Lower leg skin (tissue), 4 donors: Measurements from ENCODE around the gene DBN1. TPM values are rescaled to one million over a fixed set of nuclear protein-coding genes. Genes with fewer than 3 reads are reported as not detected.

ENCODE experiments used
- DNase-seq, 2 donors: peaks; one replicate each; pipeline ENCODE4 v3.0.0-alpha.2; 2019; ENCODE audit warnings: low spot score in 2 of 2
- H3K4me3 ChIP-seq: fragments of 200-600 bp; sonication (generic); 2 replicates; pipeline ENCODE4 v1.5.1; 2017; ENCODE audit warnings: mild to moderate bottlenecking, low read depth; ENCODE audit not compliant: poor library complexity, severe bottlenecking
- POLR2A ChIP-seq, 2 donors: fragments of 450-650 bp; IDR thresholded peaks; one replicate each; pipeline ENCODE4 v1.6.1; 2016 to 2017; ENCODE audit warnings: antibody characterized with exemption in 2 of 2, mild to moderate bottlenecking in 1 of 2, moderate library complexity in 1 of 2
- WGBS, 2 donors: methylation state at CpG; one replicate each; pipeline ENCODE4 v1.1.5; 2018; 5-methylcytosine and 5-hydroxymethylcytosine counted together
- intact Hi-C: fragments of 100-400 bp; cut with DNase I; formaldehyde crosslinking; loops from one replicate; pipeline ENCODE4 v1.15.0; 2023; ENCODE audit warnings: low total_unique reads
- total RNA-seq, 4 donors: library from RNA; depleted of rRNA; stranded (reverse); fragments of >200 nt; gene quantifications; one replicate each; pipeline ENCODE4 v1.1.0, GENCODE V29; 2016
- TF ChIP-seq, protein P1 (sequence below), 3 donors: fragments of 450-650 bp; IDR thresholded peaks; one replicate each; pipeline ENCODE4 v1.5.1; 2016; ENCODE audit warnings: antibody characterized with exemption in 3 of 3, mild to moderate bottlenecking in 3 of 3, moderate library complexity in 2 of 3

DBN1 gene
- total RNA-seq, 4 donors from 2014 or later = 14.0 to 65.5 (median 27.6) TPM

DNA sequence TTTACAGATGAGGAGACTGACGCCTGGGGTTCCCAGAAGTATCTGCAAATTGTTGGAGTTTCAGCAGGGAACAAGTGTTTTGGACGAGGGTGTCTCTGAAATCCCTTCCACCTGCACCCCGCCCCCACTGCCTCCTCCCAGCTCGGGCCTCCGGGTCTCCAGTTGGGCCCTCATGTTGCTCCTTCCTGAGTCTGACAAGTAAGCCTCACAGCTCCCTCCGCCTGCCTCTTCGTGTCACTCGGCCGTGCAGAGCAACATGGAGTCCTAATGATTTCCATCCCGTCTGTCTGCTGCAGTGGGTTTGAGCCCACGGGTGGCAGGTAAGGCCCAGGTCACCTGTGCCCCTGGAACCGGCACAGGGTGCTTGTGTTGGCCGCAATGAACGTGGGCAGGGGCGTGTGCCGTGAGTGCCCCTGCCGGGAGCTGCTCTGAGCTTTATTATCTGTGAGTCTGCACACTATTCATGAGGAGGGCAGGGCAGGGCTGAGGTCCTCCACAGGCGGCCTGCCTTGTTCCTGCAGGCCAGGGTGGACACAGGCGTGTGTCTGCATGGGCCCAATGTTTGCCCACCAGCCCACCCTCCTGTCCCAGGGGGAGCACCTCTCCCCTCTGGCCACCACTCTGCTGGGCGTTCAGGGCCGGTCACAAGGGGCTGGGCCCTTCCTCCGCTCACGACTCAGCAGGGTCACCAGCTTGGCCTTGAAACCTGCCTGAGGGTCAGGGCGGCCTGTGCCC lies 30.1 kb upstream of the DBN1 start:
- no peak for DNase-seq
- TF ChIP-seq POLR2A (IDR thresholded peaks at IDR 0.05) = no peak
- TF ChIP-seq, protein P1, sequence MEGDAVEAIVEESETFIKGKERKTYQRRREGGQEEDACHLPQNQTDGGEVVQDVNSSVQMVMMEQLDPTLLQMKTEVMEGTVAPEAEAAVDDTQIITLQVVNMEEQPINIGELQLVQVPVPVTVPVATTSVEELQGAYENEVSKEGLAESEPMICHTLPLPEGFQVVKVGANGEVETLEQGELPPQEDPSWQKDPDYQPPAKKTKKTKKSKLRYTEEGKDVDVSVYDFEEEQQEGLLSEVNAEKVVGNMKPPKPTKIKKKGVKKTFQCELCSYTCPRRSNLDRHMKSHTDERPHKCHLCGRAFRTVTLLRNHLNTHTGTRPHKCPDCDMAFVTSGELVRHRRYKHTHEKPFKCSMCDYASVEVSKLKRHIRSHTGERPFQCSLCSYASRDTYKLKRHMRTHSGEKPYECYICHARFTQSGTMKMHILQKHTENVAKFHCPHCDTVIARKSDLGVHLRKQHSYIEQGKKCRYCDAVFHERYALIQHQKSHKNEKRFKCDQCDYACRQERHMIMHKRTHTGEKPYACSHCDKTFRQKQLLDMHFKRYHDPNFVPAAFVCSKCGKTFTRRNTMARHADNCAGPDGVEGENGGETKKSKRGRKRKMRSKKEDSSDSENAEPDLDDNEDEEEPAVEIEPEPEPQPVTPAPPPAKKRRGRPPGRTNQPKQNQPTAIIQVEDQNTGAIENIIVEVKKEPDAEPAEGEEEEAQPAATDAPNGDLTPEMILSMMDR (IDR thresholded peaks at IDR 0.05) = no peak
- WGBS, 2 donors = 82 to 84% methylated on average over 22 to 23 of the region's 24 CpGs
- intact Hi-C loops = loop anchor here (5.0 kb wide), 1 partner anchor 101 kb away; the partner anchor contains the start of gene PFN3
- H3K4me3 ChIP-seq = no peak overlapping the region

DNA sequence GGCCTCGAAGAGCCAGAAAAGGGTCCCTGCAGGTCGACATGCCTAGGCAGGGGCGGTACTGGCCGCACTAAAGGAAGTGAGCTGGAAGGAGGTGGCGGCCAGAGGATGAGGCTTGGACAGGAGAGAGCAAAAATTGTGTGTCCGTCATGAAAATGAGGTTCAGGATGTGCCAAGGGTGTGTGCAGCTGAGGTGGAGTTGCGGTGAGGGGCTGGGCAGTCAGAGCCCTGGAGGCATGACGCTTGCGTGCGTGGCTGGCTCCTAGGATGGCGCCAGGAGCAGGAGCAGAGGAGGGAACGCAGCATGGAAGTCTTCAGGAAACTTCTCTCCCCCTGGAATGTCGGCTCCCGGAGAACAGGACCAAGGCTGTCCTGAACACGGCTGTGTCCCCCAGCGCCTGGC lies 29.5 kb upstream of the DBN1 start:
- DNase-seq = no peak
- intact Hi-C loops = loop anchor here (5.0 kb wide), 1 partner anchor 101 kb away; the partner anchor contains the start of gene PFN3
- H3K4me3 ChIP-seq = no peak overlapping the region
- 75 to 76% methylated on average over 16 of the region's 16 CpGs for WGBS, 2 donors
- TF ChIP-seq POLR2A (IDR thresholded peaks at IDR 0.05) = no peak
- TF ChIP-seq, protein P1 (IDR thresholded peaks at IDR 0.05) = no peak

- H3K4me3 ChIP-seq = no peak overlapping the region
- no peak for TF ChIP-seq POLR2A (IDR thresholded peaks at IDR 0.05)
- TF ChIP-seq, protein P1 (IDR thresholded peaks at IDR 0.05) = no peak
- WGBS, 2 donors = 69 to 74% methylated on average over 9 of the region's 9 CpGs
- intact Hi-C loops = loop anchor here (5.0 kb wide), 1 partner anchor 100 kb away; the partner anchor contains the start of gene PFN3
- DNase-seq = no peak
These were observed 28.6 kb upstream of the DBN1 start for GRCh38 chr5:177501874-177502678.

GRCh38 chr5:177500685-177501522 lies 27.5 kb upstream of the DBN1 start:
- DNase-seq = peak; percentile 83 to 97
- H3K4me3 ChIP-seq = no peak overlapping the region
- intact Hi-C loops = loop anchor here (5.0 kb wide), 1 partner anchor 99 kb away; the partner anchor contains the start of gene PFN3
- TF ChIP-seq, protein P1 (IDR thresholded peaks at IDR 0.05) = peak in 2 of 3 donors; percentile 26 to 74
- no peak for TF ChIP-seq POLR2A (IDR thresholded peaks at IDR 0.05)
- 15 to 19% methylated on average over 8 to 10 of the region's 10 CpGs for WGBS, 2 donors

- 78 to 83% methylated on average over 6 of the region's 6 CpGs for WGBS, 2 donors
These were observed 26.4 kb upstream of the DBN1 start for GRCh38 chr5:177499842-177500241.

More at GRCh38 chr5:177499842-177500241, 26.4 kb upstream of the DBN1 start:
- intact Hi-C loops = loop anchor here (5.0 kb wide), 1 partner anchor 98 kb away; the partner anchor contains the start of gene PFN3
- H3K4me3 ChIP-seq = no peak overlapping the region
- no peak for DNase-seq
- TF ChIP-seq POLR2A (IDR thresholded peaks at IDR 0.05) = no peak
- TF ChIP-seq, protein P1 (IDR thresholded peaks at IDR 0.05) = no peak
